ENCODE data around the gene VSIG10.
"Not testable (repeated sequence)": the region's sequence is repeated elsewhere in the genome, so short reads cannot be mapped to it uniquely, and the experiment has no call there.

VSIG10 gene

GRCh38 chr12:118136559-118137003, 32.8 kb upstream of the VSIG10 start:
- ATAC-seq (ENCODE audit: low read depth) (peak; percentile 27), DNase-seq (ENCODE audit: low spot score) (no peak)
- Histone ChIP-seq H3K4me3 (ENCODE audit: severe bottlenecking) (peak overlapping the region; percentile 66), H3K9me3 (ENCODE audit: severe bottlenecking) (no peaks in the 10 kb centered on the region), H3K4me1 (ENCODE audit: insufficient read depth, poor library complexity, severe bottlenecking) (peaks cover 5% of the 10 kb centered on the region), H3K27me3 (ENCODE audit: insufficient read depth, poor library complexity, severe bottlenecking) (no peaks in the 10 kb centered on the region), H3K27ac (ENCODE audit: poor library complexity, severe bottlenecking) (peak overlapping the region; percentile 35), H3K36me3 (ENCODE audit: low read depth) (peaks cover 42% of the 10 kb centered on the region)
- TF ChIP-seq CTCF (IDR thresholded peaks at IDR 0.05; ENCODE audit: poor library complexity, severe bottlenecking) = no peak

- Histone ChIP-seq H3K27me3 (ENCODE audit: insufficient read depth, poor library complexity, severe bottlenecking) (no peaks in the 10 kb centered on the region), H3K4me1 (ENCODE audit: insufficient read depth, poor library complexity, severe bottlenecking) (peaks cover 5% of the 10 kb centered on the region), H3K27ac (ENCODE audit: poor library complexity, severe bottlenecking) (peak within 1 kb of the TSS; percentile 35), H3K4me3 (ENCODE audit: severe bottlenecking) (peak within 1 kb of the TSS; percentile 66), H3K9me3 (ENCODE audit: severe bottlenecking) (no peaks in the 10 kb centered on the region), H3K36me3 (ENCODE audit: low read depth) (peaks cover 36% of the 10 kb centered on the region)
- DNase-seq (ENCODE audit: low spot score) (peak; percentile 90), ATAC-seq (ENCODE audit: low read depth) (peak; percentile 98)
- no peak for TF ChIP-seq CTCF (IDR thresholded peaks at IDR 0.05; ENCODE audit: poor library complexity, severe bottlenecking)
These were observed 32.2 kb upstream of the VSIG10 start, which contains the start of gene PEBP1 for GRCh38 chr12:118135788-118136558. TSS of gene PEBP1 (plus strand) at chr12:118136124. CDS start at chr12:118136210, 86 bp downstream.

- H3K4me1 ChIP-seq (ENCODE audit: insufficient read depth, poor library complexity, severe bottlenecking); H3K36me3 ChIP-seq (ENCODE audit: low read depth); H3K27me3 ChIP-seq (ENCODE audit: insufficient read depth, poor library complexity, severe bottlenecking); H3K9me3 ChIP-seq (ENCODE audit: severe bottlenecking); ATAC-seq (ENCODE audit: low read depth); H3K4me3 ChIP-seq (ENCODE audit: severe bottlenecking); H3K27ac ChIP-seq (ENCODE audit: poor library complexity, severe bottlenecking); DNase-seq (ENCODE audit: low spot score): not testable (repeated sequence)
These were observed 25.6 kb upstream of the VSIG10 start for GRCh38 chr12:118129436-118129835.

GRCh38 chr12:118127867-118128266, 24.1 kb upstream of the VSIG10 start:
- Histone ChIP-seq H3K4me3 (ENCODE audit: severe bottlenecking) (no peak overlapping the region), H3K36me3 (ENCODE audit: low read depth) (no peaks in the 10 kb centered on the region), H3K9me3 (ENCODE audit: severe bottlenecking) (no peaks in the 10 kb centered on the region), H3K4me1 (ENCODE audit: insufficient read depth, poor library complexity, severe bottlenecking) (peaks cover 5% of the 10 kb centered on the region), H3K27me3 (ENCODE audit: insufficient read depth, poor library complexity, severe bottlenecking) (no peaks in the 10 kb centered on the region), H3K27ac (ENCODE audit: poor library complexity, severe bottlenecking) (no peak overlapping the region)
- ATAC-seq (ENCODE audit: low read depth) = no peak
- no peak for TF ChIP-seq CTCF (IDR thresholded peaks at IDR 0.05; ENCODE audit: poor library complexity, severe bottlenecking)
- DNase-seq (ENCODE audit: low spot score) = no peak

- Histone ChIP-seq H3K4me3 (ENCODE audit: severe bottlenecking) (no peak overlapping the region), H3K27ac (ENCODE audit: poor library complexity, severe bottlenecking) (no peak overlapping the region), H3K27me3 (ENCODE audit: insufficient read depth, poor library complexity, severe bottlenecking) (no peaks in the 10 kb centered on the region), H3K4me1 (ENCODE audit: insufficient read depth, poor library complexity, severe bottlenecking) (no peaks in the 10 kb centered on the region), H3K9me3 (ENCODE audit: severe bottlenecking) (no peaks in the 10 kb centered on the region), H3K36me3 (ENCODE audit: low read depth) (no peaks in the 10 kb centered on the region; the same call in 1 of the 2 replicates)
- no peak for TF ChIP-seq CTCF (IDR thresholded peaks at IDR 0.05; ENCODE audit: poor library complexity, severe bottlenecking)
- no peak for DNase-seq (ENCODE audit: low spot score)
- ATAC-seq (ENCODE audit: low read depth) = no peak
These were observed 22.4 kb upstream of the VSIG10 start for GRCh38 chr12:118126119-118126757.
